HL-60 (cell line): ENCODE results near the gene HOXA11.

Source experiments
- CTCF ChIP-seq: IDR thresholded peaks from one replicate; pipeline ENCODE4 v1.5.1; 2011; ENCODE audit warnings: low read length, control low read depth, inconsistent platforms; ENCODE audit not compliant: insufficient read depth
- GABPA ChIP-seq: IDR thresholded peaks from 2 replicates; pipeline ENCODE4 v1.6.1; 2012; ENCODE audit warnings: low read depth
- POLR2AphosphoS5 ChIP-seq: IDR thresholded peaks from 2 replicates; pipeline ENCODE4 v1.6.1; 2012; ENCODE audit warnings: low read depth

DNA sequence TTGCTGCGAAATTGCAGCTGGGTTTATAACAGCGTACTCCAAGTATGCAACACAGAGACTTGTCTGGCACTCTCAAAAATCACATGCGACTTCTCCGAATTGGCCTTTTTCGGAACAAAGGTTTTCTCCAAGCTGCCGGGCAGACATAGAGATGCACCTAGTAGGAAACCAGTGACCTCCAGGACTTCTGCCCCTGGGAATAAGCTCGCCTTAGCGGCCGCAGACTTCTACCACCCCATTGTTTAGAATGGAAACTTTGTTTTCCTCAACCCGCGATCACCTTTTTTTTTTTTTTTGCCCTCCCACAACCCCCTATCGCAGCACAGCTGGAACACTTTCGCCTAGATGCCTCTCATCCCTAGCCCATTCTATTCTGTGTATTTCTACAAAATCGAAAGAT, 6.0 kb downstream of the HOXA11 start:
- TF ChIP-seq CTCF (no peak), POLR2AphosphoS5 (no peak), GABPA (no peak)
